Mammary epithelial cell (primary cell): Measurements from ENCODE around the gene FAAP100.

ENCODE experiments used
- EZH2 ChIP-seq: IDR thresholded peaks from 2 replicates; pipeline ENCODE4 v1.6.1; 2012; ENCODE audit warnings: low read length, inconsistent platforms, borderline replicate concordance
- TF ChIP-seq, protein P1 (sequence below), 2 donors: IDR thresholded peaks in 1 of 2; conservative IDR thresholded peaks in 1 of 2; 2 replicates each; pipeline ENCODE4 v1.5.1; 2011 to 2012; ENCODE audit warnings: inconsistent platforms in 2 of 2, low read length in 2 of 2, mild to moderate bottlenecking in 2 of 2, control low read depth in 1 of 2, low read depth in 1 of 2; ENCODE audit not compliant: insufficient read depth in 1 of 2; ENCODE audit errors: extremely low read depth in 1 of 2

- TF ChIP-seq, protein P1, sequence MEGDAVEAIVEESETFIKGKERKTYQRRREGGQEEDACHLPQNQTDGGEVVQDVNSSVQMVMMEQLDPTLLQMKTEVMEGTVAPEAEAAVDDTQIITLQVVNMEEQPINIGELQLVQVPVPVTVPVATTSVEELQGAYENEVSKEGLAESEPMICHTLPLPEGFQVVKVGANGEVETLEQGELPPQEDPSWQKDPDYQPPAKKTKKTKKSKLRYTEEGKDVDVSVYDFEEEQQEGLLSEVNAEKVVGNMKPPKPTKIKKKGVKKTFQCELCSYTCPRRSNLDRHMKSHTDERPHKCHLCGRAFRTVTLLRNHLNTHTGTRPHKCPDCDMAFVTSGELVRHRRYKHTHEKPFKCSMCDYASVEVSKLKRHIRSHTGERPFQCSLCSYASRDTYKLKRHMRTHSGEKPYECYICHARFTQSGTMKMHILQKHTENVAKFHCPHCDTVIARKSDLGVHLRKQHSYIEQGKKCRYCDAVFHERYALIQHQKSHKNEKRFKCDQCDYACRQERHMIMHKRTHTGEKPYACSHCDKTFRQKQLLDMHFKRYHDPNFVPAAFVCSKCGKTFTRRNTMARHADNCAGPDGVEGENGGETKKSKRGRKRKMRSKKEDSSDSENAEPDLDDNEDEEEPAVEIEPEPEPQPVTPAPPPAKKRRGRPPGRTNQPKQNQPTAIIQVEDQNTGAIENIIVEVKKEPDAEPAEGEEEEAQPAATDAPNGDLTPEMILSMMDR (conservative IDR thresholded peaks at IDR 0.05 in 1 of 2, IDR thresholded peaks at IDR 0.05 in 1 of 2; ENCODE audit: extremely low read depth in 1 of 2, insufficient read depth in 1 of 2, low read depth in 1 of 2, low read length in 2 of 2) = no peak
- TF ChIP-seq EZH2 = no peak
Observed at GRCh38 chr17:81579821-81580321, 27.7 kb upstream of the FAAP100 start.
